Heart left ventricle (tissue), 16 donors: Measurements from ENCODE around the gene G6PC2. TPM values are rescaled to one million over a fixed set of nuclear protein-coding genes. Genes with fewer than 3 reads are reported as not detected.
"Not testable (repeated sequence)": the region's sequence is repeated elsewhere in the genome, so short reads cannot be mapped to it uniquely, and the experiment has no call there.

Experiments used
- ATAC-seq, 4 donors: fragments of 200-7000 bp; cut with Tn5 transposase; one replicate each; pipeline ENCODE4 v1.9.1; 2020 to 2022; ENCODE audit warnings: moderate library complexity in 4 of 4, mild to moderate bottlenecking in 3 of 4, moderate number of reproducible peaks in 1 of 4
- DNase-seq, 5 donors: peaks; one replicate each; pipeline ENCODE4 v3.0.0-alpha.2; 2020
- H3K27ac ChIP-seq, 12 donors: fragments of 200-600 bp; sonication (generic) in 4 of 12; one replicate each; pipeline versions ENCODE4 v1.5.0 to v1.8.0; 2016 to 2022; ENCODE audit warnings: mild to moderate bottlenecking in 2 of 12
- H3K27me3 ChIP-seq, 9 donors: fragments of 200-600 bp; sonication (generic) in 2 of 9; one replicate each; pipeline versions ENCODE4 v1.5.1 to v1.8.0; 2016 to 2022; ENCODE audit warnings: mild to moderate bottlenecking in 3 of 9
- H3K36me3 ChIP-seq, 9 donors: fragments of 200-600 bp; sonication (generic) in 2 of 9; one replicate each; pipeline versions ENCODE4 v1.5.0 to v1.8.0; 2018 to 2022; ENCODE audit warnings: mild to moderate bottlenecking in 2 of 9
- H3K4me1 ChIP-seq, 12 donors: fragments of 200-600 bp; sonication (generic) in 4 of 12; one replicate each; pipeline versions ENCODE4 v1.5.0 to v1.8.0; 2016 to 2022; ENCODE audit warnings: mild to moderate bottlenecking in 3 of 12
- H3K4me3 ChIP-seq, 12 donors: fragments of 200-600 bp; sonication (generic) in 4 of 12; one replicate each; pipeline versions ENCODE4 v1.5.0 to v1.8.0; 2017 to 2022; ENCODE audit warnings: mild to moderate bottlenecking in 9 of 12, moderate library complexity in 4 of 12
- H3K9me3 ChIP-seq, 12 donors: fragments of 200-600 bp; sonication (generic) in 4 of 12; one replicate each; pipeline versions ENCODE4 v1.5.0 to v1.8.0; 2016 to 2022; ENCODE audit warnings: mild to moderate bottlenecking in 1 of 12
- CTCF ChIP-seq, 12 donors: fragments of 200-600 bp; sonication (generic) in 4 of 12; IDR thresholded peaks; one replicate each; pipeline versions ENCODE4 v1.5.0 to v1.8.0; 2018 to 2022; ENCODE audit warnings: antibody characterized with exemption in 12 of 12, mild to moderate bottlenecking in 5 of 12
- POLR2A ChIP-seq, 2 donors: fragments of 450-650 bp; IDR thresholded peaks; one replicate each; pipeline ENCODE4 v1.6.1; 2017; ENCODE audit warnings: antibody characterized with exemption in 2 of 2, mild to moderate bottlenecking in 2 of 2, moderate library complexity in 2 of 2
- WGBS, 4 donors: extraction: QIAGEN DNeasy Blood & Tissue Kit in 2 of 4; methylation state at CpG; one replicate each; pipeline versions ENCODE4 v1.1.5 to v1.1.7; 2013 to 2018; 5-methylcytosine and 5-hydroxymethylcytosine counted together
- intact Hi-C, 10 donors: fragments of 100-400 bp; cut with DNase I; formaldehyde crosslinking; loops; one replicate each; pipeline versions ENCODE4 v1.11.1 to v1.14.2; 2022
- polyA plus RNA-seq, 2 donors: library from polyadenylated mRNA; stranded (reverse); fragments of 200-250 nt; gene quantifications; one replicate each; pipeline ENCODE4 v1.2.3, GENCODE V29; 2013
- total RNA-seq, 9 donors: library from RNA; depleted of rRNA in 2 of 9; stranded (reverse); fragments of >200 nt in 2 of 9; fragmentation: NEBNext Ultra II Directional in 3 of 9; extraction: Animal tissue kit (Norgen Biotek cat#: 25700) in 3 of 9; gene quantifications; one replicate each; pipeline versions ENCODE4 v1.1.0 to v1.2.4, GENCODE V29; 2016 to 2023
- donor health status: ischemic (EF 13 %, LVEDD 7.1; RV severe dilation, severe dysfunction).
- donor health status: healthy with polysubstance abuse.
- donor health status: DM: no; HTN: yes; CAD: no.
- donor health status: DM: no; HTN: no; CAD: no.
- donor health status: ischemic (EF 25% LVEDD 6.9; RV normal size, moderate dysfunction).
- donor health status: ischemic (EF 25% LVEDD 5.7; RV mildly dilated, moderate dysfunction).
- donor health status: healthy.
- donor health status: DM: yes; HTN: yes; CAD: no.
- donor health status: ischemic (EF 35%, LVEDD 5.7; RV mildly dilated, moderate dysfunction).
- donor health status: nonischemic (EF 11% LVEDD 7.7; RV severe dilation, severe dysfunction).
- donor health status: DM: yes; HTN: yes; CAD: no.
- donor health status: PGD.
- donor health status: ischemic (EF 29% LVEDD 5.4; RV normal size, mild dysfunction).
- donor health status: nonischemic (EF 23%, LVEDD 6.1; RV moderate dilation, normal function).

Gene G6PC2
- total and polyA plus RNA-seq, 11 donors = 0.12 to 0.21 TPM; not detected in 9

GRCh38 chr2:168874368-168875054, 26.6 kb upstream of the G6PC2 start:
- TF ChIP-seq POLR2A (IDR thresholded peaks at IDR 0.05) (no peak), CTCF (IDR thresholded peaks at IDR 0.05) (no peak)
- H3K9me3 ChIP-seq = no peaks in the 10 kb centered on the region
- no peak overlapping the region for H3K27ac ChIP-seq
- H3K4me1 ChIP-seq = no peaks in the 10 kb centered on the region
- no peaks in the 10 kb centered on the region for H3K36me3 ChIP-seq
- H3K4me3 ChIP-seq = no peak overlapping the region
- no peaks in the 10 kb centered on the region for H3K27me3 ChIP-seq
- intact Hi-C loops = no loop called here
- DNase-seq (no peak), ATAC-seq (no peak)
- WGBS, 4 donors = 83 to 88% (median 86%) methylated on average over 6 of the region's 6 CpGs

GRCh38 chr2:168882163-168882562, 18.9 kb upstream of the G6PC2 start:
- 98 to 99% (median 98%) methylated on average over 12 of the region's 12 CpGs for whole genome bisulfite sequencing, 4 donors
- intact Hi-C loops, H3K9me3 ChIP-seq: not testable (repeated sequence)

GRCh38 chr2:168884975-168885374, 16.1 kb upstream of the G6PC2 start:
- WGBS, 4 donors = 97 to 100% (median 99%) methylated on average over 1 of the region's 1 CpG
- no peaks in the 10 kb centered on the region for H3K27me3 ChIP-seq
- ATAC-seq (no peak), DNase-seq (no peak)
- no peak for TF ChIP-seq CTCF (IDR thresholded peaks at IDR 0.05)
- TF ChIP-seq POLR2A (IDR thresholded peaks at IDR 0.05) = no peak
- H3K4me3 ChIP-seq = no peak overlapping the region
- H3K9me3 ChIP-seq = no peaks in the 10 kb centered on the region
- H3K36me3 ChIP-seq = no peaks in the 10 kb centered on the region
- no peak overlapping the region for H3K27ac ChIP-seq
- H3K4me1 ChIP-seq = peaks cover 0 to 3% (median 1%) of the 10 kb centered on the region in 12 donors
- intact Hi-C loops = no loop called here

More at GRCh38 chr2:168882163-168882562, 18.9 kb upstream of the G6PC2 start:
- not testable (repeated sequence) for H3K4me3 ChIP-seq, ATAC-seq, H3K4me1 ChIP-seq, H3K36me3 ChIP-seq, DNase-seq, H3K27ac ChIP-seq, H3K27me3 ChIP-seq

- Histone ChIP-seq H3K27me3 (no peaks in the 10 kb centered on the region), H3K4me3 (peak overlapping the region in 8 of 12 donors; percentile 49 to 65 (median 53)), H3K36me3 (no peaks in the 10 kb centered on the region), H3K4me1 (peaks cover 0 to 10% (median 6%) of the 10 kb centered on the region in 12 donors), H3K9me3 (no peaks in the 10 kb centered on the region), H3K27ac (no peak overlapping the region)
- DNase-seq (no peak), ATAC-seq (no peak)
- WGBS, 4 donors = 39 to 46% (median 42%) methylated on average over 3 of the region's 3 CpGs
- intact Hi-C loops = no loop called here
- TF ChIP-seq POLR2A (IDR thresholded peaks at IDR 0.05) (no peak), CTCF (IDR thresholded peaks at IDR 0.05) (no peak)
Observed at GRCh38 chr2:168889635-168890005, 11.5 kb upstream of the G6PC2 start.
